Measurements from ENCODE around the gene CEBPZ.

GRCh38 chr2:37153224-37153623, 78.2 kb downstream of the CEBPZ start:
- no peak for TF ChIP-seq CTCF (IDR thresholded peaks at IDR 0.05)
- TF ChIP-seq POLR2A (IDR thresholded peaks at IDR 0.05): no peak

Measured in uterus (tissue), 2 donors.